Lower lobe of right lung (tissue), 2 donors: ENCODE data around the gene ZNF768. TPM values are rescaled to one million over a fixed set of nuclear protein-coding genes. Genes with fewer than 3 reads are reported as not detected.

Experiments
- ATAC-seq, 2 donors: fragments of 200-7000 bp; cut with Tn5 transposase; one replicate each; pipeline ENCODE4 v1.9.1; 2020 to 2022; ENCODE audit warnings: mild to moderate bottlenecking in 2 of 2, moderate library complexity in 2 of 2
- DNase-seq: peaks from one replicate; pipeline ENCODE4 v3.0.0-alpha.2; 2020
- H3K27ac ChIP-seq: fragments of 200-600 bp; one replicate; pipeline ENCODE4 v1.8.0; 2022
- H3K27me3 ChIP-seq: fragments of 200-600 bp; one replicate; pipeline ENCODE4 v1.8.0; 2022; ENCODE audit warnings: low read depth
- H3K36me3 ChIP-seq: fragments of 200-600 bp; one replicate; pipeline ENCODE4 v1.8.0; 2022; ENCODE audit warnings: mild to moderate bottlenecking
- H3K4me1 ChIP-seq: fragments of 200-600 bp; one replicate; pipeline ENCODE4 v1.8.0; 2022
- H3K4me3 ChIP-seq: fragments of 200-600 bp; one replicate; pipeline ENCODE4 v1.8.0; 2022; ENCODE audit warnings: mild to moderate bottlenecking
- H3K9me3 ChIP-seq: fragments of 200-600 bp; one replicate; pipeline ENCODE4 v1.8.0; 2022
- CTCF ChIP-seq: fragments of 200-600 bp; IDR thresholded peaks from one replicate; pipeline ENCODE4 v1.8.0; 2022; ENCODE audit warnings: antibody characterized with exemption, mild to moderate bottlenecking
- intact Hi-C: fragments of 100-400 bp; cut with DNase I; formaldehyde crosslinking; loops from one replicate; pipeline ENCODE4 v1.11.0; 2022
- total RNA-seq: library from RNA; stranded (reverse); fragmentation: NEBNext Ultra II Directional; extraction: Animal tissue kit (Norgen Biotek cat#: 25700); gene quantifications from one replicate; pipeline ENCODE4 v1.2.1, GENCODE V29; 2021
- donor health status: DM: no; HTN: yes; CAD: no; lungs with severe emphysema.

ZNF768 gene
- total RNA-seq, 1 donor from 2014 or later = 24.9 TPM

GRCh38 chr16:30521873-30522641 is 4.3 kb downstream of the ZNF768 start:
- H3K27me3 ChIP-seq = no peaks in the 10 kb centered on the region
- no peak overlapping the region for H3K27ac ChIP-seq
- TF ChIP-seq CTCF = no peak
- intact Hi-C loops = no loop called here
- ATAC-seq = no peak
- H3K4me3 ChIP-seq = no peak overlapping the region
- no peaks in the 10 kb centered on the region for H3K9me3 ChIP-seq
- DNase-seq = no peak
- peaks cover 32% of the 10 kb centered on the region for H3K36me3 ChIP-seq
- H3K4me1 ChIP-seq = peaks cover 5% of the 10 kb centered on the region

- ATAC-seq = no peak
- no peak for TF ChIP-seq CTCF
- Histone ChIP-seq H3K27ac (no peak overlapping the region), H3K9me3 (no peaks in the 10 kb centered on the region), H3K4me1 (peaks cover 5% of the 10 kb centered on the region), H3K4me3 (no peak overlapping the region), H3K36me3 (peaks cover 37% of the 10 kb centered on the region), H3K27me3 (no peaks in the 10 kb centered on the region)
- intact Hi-C loops = no loop called here
- DNase-seq = no peak
Observed at GRCh38 chr16:30521476-30521872, 4.9 kb downstream of the ZNF768 start.

- no peak overlapping the region for H3K27ac ChIP-seq
Observed at GRCh38 chr16:30519120-30520049, 7.0 kb downstream of the ZNF768 start.

GRCh38 chr16:30518552-30518951 is 7.8 kb downstream of the ZNF768 start:
- intact Hi-C loops = no loop called here
- H3K4me3 ChIP-seq = no peak overlapping the region

More at GRCh38 chr16:30519120-30520049, 7.0 kb downstream of the ZNF768 start:
- Histone ChIP-seq H3K27me3 (no peaks in the 10 kb centered on the region), H3K9me3 (no peaks in the 10 kb centered on the region), H3K4me1 (no peaks in the 10 kb centered on the region), H3K4me3 (no peak overlapping the region), H3K36me3 (peaks cover 46% of the 10 kb centered on the region)
- ATAC-seq = no peak
- DNase-seq = no peak
- no peak for TF ChIP-seq CTCF
- intact Hi-C loops = no loop called here

More at GRCh38 chr16:30518552-30518951, 7.8 kb downstream of the ZNF768 start:
- H3K27me3 ChIP-seq = no peaks in the 10 kb centered on the region
- H3K4me1 ChIP-seq = no peaks in the 10 kb centered on the region
- H3K9me3 ChIP-seq = no peaks in the 10 kb centered on the region
- peaks cover 52% of the 10 kb centered on the region for H3K36me3 ChIP-seq
- no peak for TF ChIP-seq CTCF
- DNase-seq (no peak), ATAC-seq (no peak)
- H3K27ac ChIP-seq = no peak overlapping the region
